Stomach (tissue), 9 donors: ENCODE results near the gene STAM2. TPM values are rescaled to one million over a fixed set of nuclear protein-coding genes. Genes with fewer than 3 reads are reported as not detected.

Source experiments
- DNase-seq, 2 donors: peaks; one replicate each; pipeline versions ENCODE4 v3.0.0 to v3.0.0-alpha.2; 2013 to 2019
- H3K27ac ChIP-seq, 5 donors: fragments of 200-600 bp in 4 of 5; sonication (generic) in 4 of 5; one replicate each; pipeline ENCODE4 v1.5.1; 2013 to 2019; ENCODE audit warnings: mild to moderate bottlenecking in 1 of 5, moderate library complexity in 1 of 5
- H3K27me3 ChIP-seq, 3 donors: fragments of 200-600 bp; sonication (generic); one replicate each; pipeline ENCODE4 v1.5.1; 2017 to 2019; ENCODE audit warnings: mixed run types in 1 of 3
- H3K36me3 ChIP-seq, 4 donors: fragments of 200-600 bp; sonication (generic); 1 replicate in 3 of 4; 2 replicates in 1 of 4; pipeline ENCODE4 v1.5.1; 2016 to 2019
- H3K4me1 ChIP-seq, 4 donors: fragments of 200-600 bp; sonication (generic); one replicate each; pipeline ENCODE4 v1.5.1; 2016 to 2019
- H3K4me3 ChIP-seq, 4 donors: fragments of 200-600 bp; sonication (generic) in 3 of 4; one replicate each; pipeline ENCODE4 v1.5.1; 2016 to 2019; ENCODE audit warnings: mild to moderate bottlenecking in 1 of 4
- H3K9me3 ChIP-seq, 4 donors: fragments of 200-600 bp; sonication (generic); one replicate each; pipeline ENCODE4 v1.5.1; 2016 to 2019
- EP300 ChIP-seq: sonication (generic); formaldehyde crosslinking; IDR thresholded peaks from one replicate; pipeline ENCODE4 v1.6.1; 2017; ENCODE audit warnings: antibody characterized with exemption
- POLR2A ChIP-seq, 4 donors: fragments of 450-650 bp; IDR thresholded peaks; one replicate each; pipeline ENCODE4 v1.6.1; 2016; ENCODE audit warnings: antibody characterized with exemption in 4 of 4, control low read depth in 2 of 4, mild to moderate bottlenecking in 1 of 4, moderate library complexity in 1 of 4
- POLR2AphosphoS5 ChIP-seq, 3 donors: sonication (generic); formaldehyde crosslinking; IDR thresholded peaks; one replicate each; pipeline ENCODE4 v1.6.1; 2016; ENCODE audit warnings: antibody characterized with exemption in 3 of 3
- WGBS, 5 donors: extraction: QIAGEN DNeasy Blood & Tissue Kit in 3 of 5; methylation state at CpG; one replicate each; pipeline versions ENCODE4 v1.1.5 to v1.1.7; 2013 to 2018; 5-methylcytosine and 5-hydroxymethylcytosine counted together
- intact Hi-C: fragments of 100-400 bp; cut with DNase I; formaldehyde crosslinking; loops from one replicate; pipeline ENCODE4 v1.15.1; 2023; ENCODE audit warnings: low total_unique reads
- polyA plus RNA-seq, 3 donors: library from polyadenylated mRNA; stranded (reverse); fragments of 200-250 nt; gene quantifications; one replicate each; pipeline ENCODE4 v1.2.3, GENCODE V29; 2013
- total RNA-seq, 5 donors: library from RNA; depleted of rRNA; stranded (reverse); fragments of >200 nt; gene quantifications; one replicate each; pipeline versions ENCODE4 v1.1.0 to v1.2.3, GENCODE V29; 2014 to 2016
- TF ChIP-seq, protein P1 (sequence below), 7 experiments: fragments of 450-650 bp in 4 of 7; fragments of 200-600 bp in 3 of 7; sonication (generic) in 3 of 7; IDR thresholded peaks; one replicate each; pipeline ENCODE4 v1.5.1; 2016 to 2019; ENCODE audit warnings: antibody characterized with exemption in 7 of 7, control low read depth in 2 of 7, mild to moderate bottlenecking in 1 of 7
- donor health status: healthy with polysubstance abuse.
- donor health status: Bipolar disorder and iron deficiency.
- donor health status: healthy.

Gene STAM2
- total and polyA plus RNA-seq, 8 donors, result 4.9 to 55.3 (median 11.1) TPM

DNA sequence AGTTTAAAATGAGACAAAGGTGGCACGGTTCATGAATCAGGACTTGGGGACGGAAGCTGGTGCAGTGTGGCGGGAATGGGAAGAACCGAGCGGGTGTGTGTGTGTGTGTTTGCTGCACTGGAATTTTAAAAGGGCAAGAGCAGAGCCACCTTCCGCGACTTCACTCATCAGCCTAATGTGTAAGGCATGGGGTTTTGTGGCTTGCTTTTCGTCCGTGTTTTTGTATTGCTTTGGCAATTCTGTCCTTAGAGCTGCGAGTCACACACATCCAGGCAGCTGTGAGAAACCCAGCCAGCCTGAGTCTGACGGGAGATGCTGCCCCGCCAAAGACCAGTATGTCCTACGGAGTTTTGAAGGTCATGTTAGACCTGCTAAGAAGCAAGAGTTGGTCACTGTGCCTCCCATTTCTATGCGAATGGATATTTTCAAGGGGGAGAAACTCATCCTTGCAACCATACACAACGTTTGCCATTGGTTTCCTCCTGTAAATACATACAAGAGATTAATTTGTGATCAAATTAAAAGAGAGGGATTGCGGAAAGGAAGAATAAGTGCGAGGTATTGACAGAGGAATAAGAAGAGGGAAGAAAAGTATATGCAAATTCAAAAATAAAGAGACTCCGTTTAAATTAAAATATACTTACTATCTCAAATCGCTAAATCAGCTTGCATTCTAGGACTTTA is 76.1 kb downstream of the STAM2 start:
- Histone ChIP-seq H3K9me3 (no peaks in the 10 kb centered on the region), H3K4me1 (peaks cover 20 to 28% (median 23%) of the 10 kb centered on the region in 4 donors), H3K4me3 (peak overlapping the region; percentile 65 to 79 (median 74)), H3K27ac (no peak overlapping the region), H3K27me3 (peaks cover 0 to 45% (median 21%) of the 10 kb centered on the region in 3 donors), H3K36me3 (no peaks in the 10 kb centered on the region)
- TF ChIP-seq, protein P1, sequence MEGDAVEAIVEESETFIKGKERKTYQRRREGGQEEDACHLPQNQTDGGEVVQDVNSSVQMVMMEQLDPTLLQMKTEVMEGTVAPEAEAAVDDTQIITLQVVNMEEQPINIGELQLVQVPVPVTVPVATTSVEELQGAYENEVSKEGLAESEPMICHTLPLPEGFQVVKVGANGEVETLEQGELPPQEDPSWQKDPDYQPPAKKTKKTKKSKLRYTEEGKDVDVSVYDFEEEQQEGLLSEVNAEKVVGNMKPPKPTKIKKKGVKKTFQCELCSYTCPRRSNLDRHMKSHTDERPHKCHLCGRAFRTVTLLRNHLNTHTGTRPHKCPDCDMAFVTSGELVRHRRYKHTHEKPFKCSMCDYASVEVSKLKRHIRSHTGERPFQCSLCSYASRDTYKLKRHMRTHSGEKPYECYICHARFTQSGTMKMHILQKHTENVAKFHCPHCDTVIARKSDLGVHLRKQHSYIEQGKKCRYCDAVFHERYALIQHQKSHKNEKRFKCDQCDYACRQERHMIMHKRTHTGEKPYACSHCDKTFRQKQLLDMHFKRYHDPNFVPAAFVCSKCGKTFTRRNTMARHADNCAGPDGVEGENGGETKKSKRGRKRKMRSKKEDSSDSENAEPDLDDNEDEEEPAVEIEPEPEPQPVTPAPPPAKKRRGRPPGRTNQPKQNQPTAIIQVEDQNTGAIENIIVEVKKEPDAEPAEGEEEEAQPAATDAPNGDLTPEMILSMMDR (IDR thresholded peaks at IDR 0.05), result no peak
- TF ChIP-seq POLR2AphosphoS5 (IDR thresholded peaks at IDR 0.05) (no peak), EP300 (no peak), POLR2A (IDR thresholded peaks at IDR 0.05) (no peak)
- DNase-seq, result peak in 1 of 2 donors; percentile 49
- WGBS, 5 donors, result 14 to 17% (median 16%) methylated on average over 19 of the region's 19 CpGs
- intact Hi-C loops, result no loop called here

DNA sequence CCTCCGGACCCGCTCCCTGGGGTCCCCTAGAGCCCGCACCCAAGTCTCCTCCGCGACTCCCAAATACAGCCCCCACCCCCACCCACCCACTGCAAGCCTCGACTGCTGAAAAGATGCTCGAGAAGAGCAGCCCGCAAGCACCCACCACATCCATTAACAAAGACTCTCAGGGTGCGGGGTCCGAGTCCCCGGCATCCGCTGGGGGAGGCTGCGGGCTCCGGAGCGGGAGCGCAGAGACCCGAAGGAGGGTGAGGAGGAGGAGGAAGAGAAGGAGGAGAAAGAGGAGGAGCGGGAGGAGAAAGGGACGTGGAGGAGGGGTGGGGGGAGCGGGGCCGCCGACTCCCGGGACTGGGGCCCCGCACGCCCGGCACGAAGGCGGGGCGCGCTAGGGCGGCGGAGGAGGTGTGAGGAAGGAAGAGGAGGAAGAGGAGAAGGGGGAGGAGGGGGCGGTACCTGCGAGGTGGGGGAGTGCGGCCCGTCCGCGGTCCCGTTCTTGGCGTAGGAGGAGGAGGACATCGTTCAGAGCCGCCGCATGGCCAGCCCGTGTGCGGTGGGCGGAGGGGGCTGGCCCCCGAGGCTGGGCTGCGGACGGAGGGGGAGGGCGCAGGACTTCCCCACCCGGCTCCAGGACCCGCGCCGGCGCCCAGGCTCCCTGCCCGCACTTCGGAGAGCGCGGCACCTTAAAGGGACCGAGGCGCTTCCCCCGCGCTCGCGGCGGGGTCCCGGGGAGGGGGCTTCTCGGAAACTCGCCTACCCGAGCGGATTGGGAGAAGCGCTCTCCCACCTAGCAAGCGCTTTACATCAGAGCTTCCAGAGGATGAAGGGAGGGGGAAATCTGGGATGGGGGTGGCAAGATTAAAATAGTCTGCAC is 76.8 kb downstream of the STAM2 start, which contains the start of gene CACNB4:
CACNB4 (minus strand) TSS at position 549 of the 871 bp plus-strand sequence.
- peak; percentile 29 to 74 for DNase-seq
- Histone ChIP-seq H3K27ac (peak within 1 kb of the TSS; percentile 33 to 58 (median 39)), H3K36me3 (no peaks in the 10 kb centered on the region), H3K4me3 (peak within 1 kb of the TSS; percentile 65 to 79 (median 74)), H3K4me1 (peaks cover 20 to 28% (median 23%) of the 10 kb centered on the region in 4 donors), H3K27me3 (peaks cover 0 to 45% (median 21%) of the 10 kb centered on the region in 3 donors), H3K9me3 (no peaks in the 10 kb centered on the region)
- WGBS, 5 donors, result 0 to 1% (median 1%) methylated on average over 56 to 72 of the region's 73 CpGs
- no peak for TF ChIP-seq POLR2AphosphoS5 (IDR thresholded peaks at IDR 0.05)
- TF ChIP-seq EP300, result no peak
- TF ChIP-seq POLR2A (IDR thresholded peaks at IDR 0.05), result no peak
- TF ChIP-seq, protein P1 (IDR thresholded peaks at IDR 0.05), result no peak
- intact Hi-C loops, result no loop called here

DNA sequence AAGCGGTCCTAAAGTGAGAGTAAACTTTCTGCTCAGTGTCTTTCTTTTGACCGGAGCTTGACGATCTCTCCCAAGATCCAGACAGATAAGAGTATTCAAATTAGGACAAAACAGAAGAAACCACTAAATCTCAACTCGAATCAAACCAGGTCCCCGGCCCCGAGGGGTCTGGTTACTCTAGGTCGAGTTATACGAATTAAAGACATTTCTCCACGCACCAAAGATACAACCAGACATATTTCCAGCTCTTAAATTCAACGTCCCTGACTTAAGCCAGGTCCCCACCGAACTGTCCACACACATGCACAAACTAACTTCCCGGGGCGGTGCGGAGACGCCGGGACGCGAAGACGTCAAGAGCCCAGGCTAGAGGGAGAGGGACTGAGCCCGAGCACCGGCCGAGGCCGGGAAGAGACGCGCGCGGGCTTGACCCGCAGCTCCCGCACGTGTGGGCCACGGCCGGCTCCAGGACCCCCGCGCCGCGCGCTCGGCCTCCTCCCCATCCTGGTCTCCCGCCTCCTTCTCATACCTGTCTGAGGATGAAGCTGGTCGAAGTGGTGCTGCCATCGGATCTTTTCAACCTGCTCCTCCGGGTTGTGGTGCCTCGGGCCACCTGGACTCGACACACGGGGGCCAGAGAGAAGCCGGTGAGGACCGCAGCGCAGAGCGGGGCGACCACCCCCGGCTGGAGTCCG is 77.6 kb downstream of the STAM2 start:
- peak overlapping the region; percentile 65 to 79 (median 74) for H3K4me3 ChIP-seq
- no peaks in the 10 kb centered on the region for H3K9me3 ChIP-seq
- H3K27me3 ChIP-seq, result peaks cover 0 to 45% (median 21%) of the 10 kb centered on the region in 3 donors
- DNase-seq, result peak; percentile 34 to 63
- no peaks in the 10 kb centered on the region for H3K36me3 ChIP-seq
- intact Hi-C loops, result no loop called here
- H3K27ac ChIP-seq, result peak overlapping the region; percentile 28 to 58 (median 36)
- TF ChIP-seq, protein P1 (IDR thresholded peaks at IDR 0.05), result no peak
- no peak for TF ChIP-seq EP300
- TF ChIP-seq POLR2AphosphoS5 (IDR thresholded peaks at IDR 0.05), result no peak
- TF ChIP-seq POLR2A (IDR thresholded peaks at IDR 0.05), result no peak
- 0 to 2% (median 1%) methylated on average over 37 to 52 of the region's 52 CpGs for WGBS, 5 donors
- H3K4me1 ChIP-seq, result peaks cover 20 to 28% (median 23%) of the 10 kb centered on the region in 4 donors
